HuH-7.5 (cell line): ENCODE results near the gene CSRP1.
A peak's percentile ranks its signal among the peaks of the same experiment; 100 is the strongest.

Experiments
- DNase-seq: peaks from one replicate; pipeline ENCODE4 v3.0.0; 2011; ENCODE audit warnings: low spot score

CSRP1 gene

GRCh38 chr1:201455098-201455497 lies 51.8 kb downstream of the CSRP1 start:
- no peak for DNase-seq

- DNase-seq = no peak
These were observed 52.3 kb downstream of the CSRP1 start for GRCh38 chr1:201454608-201455007.

GRCh38 chr1:201452866-201453265 lies 54.1 kb downstream of the CSRP1 start:
- no peak for DNase-seq

GRCh38 chr1:201450721-201451291 lies 56.1 kb downstream of the CSRP1 start:
- no peak for DNase-seq

- no peak for DNase-seq
These were observed 57.9 kb downstream of the CSRP1 start for GRCh38 chr1:201448990-201449389.

GRCh38 chr1:201447903-201448871 lies 58.7 kb downstream of the CSRP1 start:
- peak; percentile 77 for DNase-seq

GRCh38 chr1:201445310-201445709 lies 61.6 kb downstream of the CSRP1 start:
- no peak for DNase-seq

- DNase-seq = no peak
These were observed 62.1 kb downstream of the CSRP1 start for GRCh38 chr1:201444792-201445191.

- DNase-seq = no peak
These were observed 63.2 kb downstream of the CSRP1 start for GRCh38 chr1:201443747-201444146.

- no peak for DNase-seq
These were observed 70.0 kb downstream of the CSRP1 start for GRCh38 chr1:201436969-201437368.

- peak; percentile 28 for DNase-seq
These were observed 70.5 kb downstream of the CSRP1 start for GRCh38 chr1:201436393-201436792.

- DNase-seq = no peak
These were observed 72.7 kb downstream of the CSRP1 start for GRCh38 chr1:201434266-201434665.

- DNase-seq = no peak
These were observed 73.3 kb downstream of the CSRP1 start for GRCh38 chr1:201433609-201434008.
